RWPE2 (cell line): ENCODE results near the gene TMEM175.

ENCODE experiments used
- ATAC-seq: fragments of 200-7000 bp; cut with Tn5 transposase; 3 replicates; pipeline ENCODE4 v1.9.1; 2021; ENCODE audit warnings: low read depth
- DNase-seq: peaks from one replicate; pipeline ENCODE4 v3.0.0-alpha.2; 2020; ENCODE audit warnings: low spot score
- H3K27ac ChIP-seq: fragments of 450-650 bp; 2 replicates; pipeline ENCODE4 v1.5.1; 2017; ENCODE audit warnings: mild to moderate bottlenecking; ENCODE audit not compliant: poor library complexity, severe bottlenecking
- H3K27me3 ChIP-seq: fragments of 250-450 bp; sonication (Bioruptor Pico); 2 replicates; pipeline ENCODE4 v1.5.1; 2021; ENCODE audit warnings: mild to moderate bottlenecking, moderate library complexity; ENCODE audit not compliant: insufficient read depth, poor library complexity, severe bottlenecking
- H3K36me3 ChIP-seq: fragments of 250-450 bp; sonication (Bioruptor Pico); 2 replicates; pipeline ENCODE4 v1.5.1; 2020; ENCODE audit warnings: low read depth, mild to moderate bottlenecking, moderate library complexity
- H3K4me1 ChIP-seq: fragments of 250-450 bp; sonication (Bioruptor Pico); 2 replicates; pipeline ENCODE4 v1.5.1; 2021; ENCODE audit warnings: mild to moderate bottlenecking, moderate library complexity; ENCODE audit not compliant: insufficient read depth, poor library complexity, severe bottlenecking
- H3K4me3 ChIP-seq: fragments of 250-450 bp; sonication (Bioruptor Pico); 2 replicates; pipeline ENCODE4 v1.5.1; 2021; ENCODE audit warnings: mild to moderate bottlenecking, moderate library complexity; ENCODE audit not compliant: severe bottlenecking
- H3K9me3 ChIP-seq: fragments of 250-450 bp; sonication (Bioruptor Pico); 2 replicates; pipeline ENCODE4 v1.5.1; 2021; ENCODE audit warnings: mild to moderate bottlenecking, moderate library complexity; ENCODE audit not compliant: severe bottlenecking
- CTCF ChIP-seq: fragments of 450-650 bp; IDR thresholded peaks from one replicate; pipeline ENCODE4 v1.5.1; 2017; ENCODE audit warnings: mild to moderate bottlenecking, moderate library complexity; ENCODE audit not compliant: poor library complexity, severe bottlenecking

TMEM175 gene

GRCh38 chr4:986879-987623, 54.8 kb downstream of the TMEM175 start, which contains the start of gene IDUA:
IDUA (plus strand) TSS chr4:987044; CDS start chr4:987085, 41 bp downstream.
- Histone ChIP-seq H3K4me3 (peak within 1 kb of the TSS; percentile 71), H3K27ac (peak within 1 kb of the TSS; percentile 57), H3K9me3 (no peaks in the 10 kb centered on the region), H3K4me1 (peaks cover 9% of the 10 kb centered on the region), H3K36me3 (no peaks in the 10 kb centered on the region), H3K27me3 (no peaks in the 10 kb centered on the region)
- TF ChIP-seq CTCF, result peak; percentile 86
- ATAC-seq, result peak; percentile 74
- no peak for DNase-seq

GRCh38 chr4:987624-988513, 55.6 kb downstream of the TMEM175 start:
- ATAC-seq (peak; percentile 78; the same call in 2 of the 3 replicates), DNase-seq (no peak)
- H3K4me3 ChIP-seq, result peak overlapping the region; percentile 71
- peaks cover 9% of the 10 kb centered on the region for H3K4me1 ChIP-seq
- H3K27ac ChIP-seq, result peak overlapping the region; percentile 57
- H3K9me3 ChIP-seq, result no peaks in the 10 kb centered on the region
- no peaks in the 10 kb centered on the region for H3K27me3 ChIP-seq
- no peak for TF ChIP-seq CTCF
- H3K36me3 ChIP-seq, result no peaks in the 10 kb centered on the region

GRCh38 chr4:988726-989721, 56.8 kb downstream of the TMEM175 start:
- DNase-seq, result no peak
- no peaks in the 10 kb centered on the region for H3K27me3 ChIP-seq
- ATAC-seq, result no peak
- no peak overlapping the region for H3K27ac ChIP-seq
- no peaks in the 10 kb centered on the region for H3K9me3 ChIP-seq
- no peaks in the 10 kb centered on the region for H3K36me3 ChIP-seq
- no peak for TF ChIP-seq CTCF
- peaks cover 9% of the 10 kb centered on the region for H3K4me1 ChIP-seq
- no peak overlapping the region for H3K4me3 ChIP-seq

DNA sequence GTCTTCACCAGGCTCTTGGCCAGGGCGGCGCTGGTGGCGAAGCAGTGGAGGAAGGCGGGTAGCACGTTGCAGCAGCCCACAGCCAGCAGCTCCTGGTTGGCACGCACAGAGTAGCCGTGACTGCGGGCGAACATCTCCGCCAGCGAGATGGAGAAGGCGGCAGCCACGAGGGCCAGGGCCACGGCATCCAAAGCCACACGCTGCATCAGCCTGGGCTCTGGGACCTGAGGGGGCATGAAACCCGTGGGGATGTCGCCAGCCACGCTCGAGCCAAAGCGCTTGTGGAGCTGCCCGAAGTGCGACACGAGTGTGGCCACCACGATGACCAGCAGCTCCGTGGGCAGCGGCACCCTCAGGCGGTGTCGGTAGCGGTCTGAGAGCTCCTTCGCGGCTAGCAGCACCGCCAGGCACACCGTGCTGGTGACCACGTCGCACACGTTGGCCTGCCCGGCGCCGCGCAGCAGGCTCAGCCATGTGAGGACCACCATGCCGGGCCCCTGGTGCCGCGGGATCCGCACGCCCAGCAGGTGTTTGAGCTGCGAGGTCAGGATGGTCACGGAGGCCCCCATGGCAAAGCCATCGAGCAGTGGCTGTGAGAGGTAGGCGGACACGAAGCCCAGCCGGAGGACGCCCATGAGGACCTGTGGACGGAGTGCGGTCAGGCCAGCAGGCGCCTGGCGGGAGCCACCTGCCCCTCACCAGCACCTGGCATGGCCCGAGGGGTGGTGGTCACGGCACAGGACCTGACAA, 57.6 kb downstream of the TMEM175 start:
- ATAC-seq, result no peak
- no peaks in the 10 kb centered on the region for H3K27me3 ChIP-seq
- DNase-seq, result no peak
- no peak overlapping the region for H3K4me3 ChIP-seq
- H3K27ac ChIP-seq, result no peak overlapping the region
- H3K36me3 ChIP-seq, result no peaks in the 10 kb centered on the region
- H3K9me3 ChIP-seq, result no peaks in the 10 kb centered on the region
- peaks cover 8% of the 10 kb centered on the region for H3K4me1 ChIP-seq
- TF ChIP-seq CTCF, result no peak
